NT2/D1 (cell line): Measurements from ENCODE around the gene KDM3B.

Source experiments
- SUZ12 ChIP-seq: IDR thresholded peaks from 2 replicates; pipeline ENCODE4 v1.6.1; 2011; ENCODE audit not compliant: insufficient read length, insufficient read depth; ENCODE audit errors: extremely low read depth
- YY1 ChIP-seq: IDR thresholded peaks from 2 replicates; pipeline ENCODE4 v1.6.1; 2011; ENCODE audit not compliant: insufficient read length, insufficient read depth
- ZNF274 ChIP-seq: IDR thresholded peaks from 2 replicates; pipeline ENCODE4 v1.6.1; 2011; ENCODE audit warnings: mild to moderate bottlenecking, low read depth, low read length

- no peak for TF ChIP-seq ZNF274
- no peak for TF ChIP-seq SUZ12
- TF ChIP-seq YY1, result no peak
These were observed 456 bp downstream of the KDM3B start for GRCh38 chr5:138352722-138353559.
